C4-2B (cell line): ENCODE data around the gene GSX2.

Experiments used
- H3K27ac ChIP-seq: fragments of 450-650 bp; 2 replicates; pipeline ENCODE4 v1.5.1; 2017
- CTCF ChIP-seq: fragments of 450-650 bp; conservative IDR thresholded peaks from 2 replicates; pipeline ENCODE4 v1.5.1; 2017; ENCODE audit warnings: mild to moderate bottlenecking
- ZFX ChIP-seq: fragments of 450-650 bp; IDR thresholded peaks from 2 replicates; pipeline ENCODE4 v1.6.1; 2017

Gene GSX2

GRCh38 chr4:54139332-54139731 is 39.4 kb downstream of the GSX2 start:
- no peak overlapping the region for H3K27ac ChIP-seq
- TF ChIP-seq CTCF: no peak
- no peak for TF ChIP-seq ZFX

- H3K27ac ChIP-seq: no peak overlapping the region
- TF ChIP-seq CTCF (no peak), ZFX (no peak)
Observed at GRCh38 chr4:54140287-54140686, 40.3 kb downstream of the GSX2 start.

- no peak for TF ChIP-seq ZFX
- no peak for TF ChIP-seq CTCF
- H3K27ac ChIP-seq: peak overlapping the region; percentile 46
Observed at GRCh38 chr4:54144199-54144598, 44.2 kb downstream of the GSX2 start.

- TF ChIP-seq ZFX (no peak), CTCF (no peak)
- peak overlapping the region; percentile 46 for H3K27ac ChIP-seq
Observed at GRCh38 chr4:54144661-54145171, 44.8 kb downstream of the GSX2 start.

- TF ChIP-seq ZFX: no peak
- no peak for TF ChIP-seq CTCF
- H3K27ac ChIP-seq: peak overlapping the region; percentile 57
Observed at GRCh38 chr4:54146139-54146538, 46.2 kb downstream of the GSX2 start.

GRCh38 chr4:54149323-54149722 is 49.4 kb downstream of the GSX2 start:
- TF ChIP-seq ZFX (no peak), CTCF (no peak)
- H3K27ac ChIP-seq: no peak overlapping the region
